ENCODE data around the gene BBS4.
"Not testable (repeated sequence)": the region's sequence is repeated elsewhere in the genome, so short reads cannot be mapped to it uniquely, and the experiment has no call there.

The BBS4 gene

GRCh38 chr15:72706266-72706665, 20.3 kb downstream of the BBS4 start:
- DNase-seq: no peak

GRCh38 chr15:72708551-72709303, 22.7 kb downstream of the BBS4 start:
- DNase-seq: not testable (repeated sequence)

GRCh38 chr15:72722071-72722696, 36.2 kb downstream of the BBS4 start:
- DNase-seq: peak; percentile 63 to 64

GRCh38 chr15:72724028-72724427, 38.0 kb downstream of the BBS4 start:
- no peak for DNase-seq

- no peak for DNase-seq
These were observed 39.4 kb downstream of the BBS4 start for GRCh38 chr15:72725446-72725845.

- DNase-seq: not testable (repeated sequence)
These were observed 39.8 kb downstream of the BBS4 start for GRCh38 chr15:72725851-72726250.

- DNase-seq: no peak
These were observed 41.1 kb downstream of the BBS4 start for GRCh38 chr15:72727154-72727553.

- DNase-seq: not testable (repeated sequence)
These were observed 42.2 kb downstream of the BBS4 start for GRCh38 chr15:72728249-72728648.

GRCh38 chr15:72728821-72729220, 42.8 kb downstream of the BBS4 start:
- DNase-seq: no peak

GRCh38 chr15:72732086-72732485, 46.1 kb downstream of the BBS4 start:
- DNase-seq: no peak

GRCh38 chr15:72732516-72732915, 46.5 kb downstream of the BBS4 start:
- no peak for DNase-seq

GRCh38 chr15:72733941-72734738, 48.1 kb downstream of the BBS4 start:
- DNase-seq: no peak

GRCh38 chr15:72735111-72735510, 49.1 kb downstream of the BBS4 start:
- DNase-seq: no peak

GRCh38 chr15:72737061-72737460, 51.1 kb downstream of the BBS4 start:
- DNase-seq: no peak

GRCh38 chr15:72737723-72738122, 51.7 kb downstream of the BBS4 start:
- DNase-seq: no peak

- no peak for DNase-seq
These were observed 54.2 kb downstream of the BBS4 start for GRCh38 chr15:72740219-72740618.

GRCh38 chr15:72749700-72750099, 63.7 kb downstream of the BBS4 start:
- DNase-seq: no peak

- DNase-seq: no peak
These were observed 65.9 kb downstream of the BBS4 start for GRCh38 chr15:72751751-72752455.

- no peak for DNase-seq
These were observed 68.1 kb downstream of the BBS4 start for GRCh38 chr15:72754096-72754495.

GRCh38 chr15:72758182-72758581, 72.2 kb downstream of the BBS4 start:
- no peak for DNase-seq

GRCh38 chr15:72760590-72761260, 74.7 kb downstream of the BBS4 start:
- no peak for DNase-seq

GRCh38 chr15:72764656-72765055, 78.6 kb downstream of the BBS4 start:
- no peak for DNase-seq

GRCh38 chr15:72766025-72766424, 80.0 kb downstream of the BBS4 start:
- no peak for DNase-seq

Data from stimulated activated CD4-positive, alpha-beta T cell treated with anti-CD3 and anti-CD28 coated beads, Interleukin-4, amount 100 ng/mL, for 4 hours (primary cell).